ENCODE measurements around the gene CBFB. TPM values are rescaled to one million over a fixed set of nuclear protein-coding genes. Genes with fewer than 3 reads are reported as not detected.

The CBFB gene
- total and polyA plus RNA-seq, 9 of the 15 experiments (the other 6 are each of a cell fraction or from before 2014, with no cell fraction given): 22.0 to 112 (median 66.5) TPM

GRCh38 chr16:67088551-67088950 is 59.6 kb downstream of the CBFB start:
- in situ Hi-C loops (cut with MboI) (no loop called here), intact Hi-C loops (cut with micrococcal nuclease) (no loop called here)
- H3K27ac ChIP-seq (ENCODE audit: extremely low read depth, low read depth, low read length): no peak overlapping the region
- H3K27me3 ChIP-seq (ENCODE audit: control insufficient read depth in 2 of 2, insufficient read depth in 2 of 2, low read length in 2 of 2): no peaks in the 10 kb centered on the region
- ChIA-PET CTCF (ENCODE audit: low intra/inter-chr PET ratio) (no interaction called here), POLR2A (interaction anchor here (0.6 to 0.7 kb wide), 2 partner anchors 8 to 21 kb away, joined by 3 to 4 read pairs; no protein-coding TSS in a partner anchor)
- H3K79me2 ChIP-seq (ENCODE audit: control insufficient read depth, insufficient read depth, low read length): no peaks in the 10 kb centered on the region
- H4K20me1 ChIP-seq (replicated peaks; ENCODE audit: control insufficient read depth, insufficient read depth, low read length): no peaks in the 10 kb centered on the region
- FAIRE-seq (no peak), DNase-seq (ENCODE audit: extremely low read depth in 1 of 4, low spot score in 3 of 4) (no peak), ATAC-seq (peak; percentile 33; the same call in 1 of the 3 replicates)
- no peak overlapping the region for H3K4me3 ChIP-seq
- WGBS (ENCODE audit: insufficient coverage, low coverage, missing lambda C conversion rate): 59% methylated on average over 4 of the region's 4 CpGs
- peaks cover 0 to 3% of the 10 kb centered on the region in 2 experiments; a peak in 1 of 5 replicates for H3K4me1 ChIP-seq (replicated peaks in 1 of 2; ENCODE audit: control insufficient read depth in 2 of 2, insufficient read depth in 2 of 2, low read length in 2 of 2)
- no TSS peak for BruUV-seq (replicated peaks)
- no peaks in the 10 kb centered on the region for H3K9me1 ChIP-seq (ENCODE audit: control insufficient read depth, insufficient read depth, low read length)
- H3K9me3 ChIP-seq (replicated peaks; ENCODE audit: control insufficient read depth, insufficient read depth, low read depth, low read length): no peaks in the 10 kb centered on the region
- H2AFZ ChIP-seq (ENCODE audit: low read depth, low read length): no peak overlapping the region; the same call in 1 of the 2 replicates
- no peak overlapping the region for H3K9ac ChIP-seq (ENCODE audit: insufficient read depth in 1 of 2, low read depth in 2 of 2, low read length in 2 of 2)
- no peak overlapping the region for H3K4me2 ChIP-seq (ENCODE audit: insufficient read depth, low read length)
- peaks cover 20% of the 10 kb centered on the region; the same call in 2 of the 3 replicates for H3K36me3 ChIP-seq (ENCODE audit: control insufficient read depth, insufficient read depth, low read length)
- TF ChIP-seq ZNF668 (CRISPR knock-in tag; IDR thresholded peaks at IDR 0.05) (no peak), ZFP36 (IDR thresholded peaks at IDR 0.05; ENCODE audit: low read depth, low read length, partially characterized antibody) (no peak), ZC3H8 (IDR thresholded peaks at IDR 0.05) (no peak), TFAP4 (CRISPR knock-in tag; IDR thresholded peaks at IDR 0.05; ENCODE audit: borderline replicate concordance) (no peak), ZNF398 (CRISPR knock-in tag; IDR thresholded peaks at IDR 0.05) (no peak), SIRT6 (IDR thresholded peaks at IDR 0.05; ENCODE audit: low read depth, low read length) (no peak), HCFC1 (IDR thresholded peaks at IDR 0.05; ENCODE audit: low read depth, low read length) (no peak)
- TF ChIP-seq, protein P1, sequence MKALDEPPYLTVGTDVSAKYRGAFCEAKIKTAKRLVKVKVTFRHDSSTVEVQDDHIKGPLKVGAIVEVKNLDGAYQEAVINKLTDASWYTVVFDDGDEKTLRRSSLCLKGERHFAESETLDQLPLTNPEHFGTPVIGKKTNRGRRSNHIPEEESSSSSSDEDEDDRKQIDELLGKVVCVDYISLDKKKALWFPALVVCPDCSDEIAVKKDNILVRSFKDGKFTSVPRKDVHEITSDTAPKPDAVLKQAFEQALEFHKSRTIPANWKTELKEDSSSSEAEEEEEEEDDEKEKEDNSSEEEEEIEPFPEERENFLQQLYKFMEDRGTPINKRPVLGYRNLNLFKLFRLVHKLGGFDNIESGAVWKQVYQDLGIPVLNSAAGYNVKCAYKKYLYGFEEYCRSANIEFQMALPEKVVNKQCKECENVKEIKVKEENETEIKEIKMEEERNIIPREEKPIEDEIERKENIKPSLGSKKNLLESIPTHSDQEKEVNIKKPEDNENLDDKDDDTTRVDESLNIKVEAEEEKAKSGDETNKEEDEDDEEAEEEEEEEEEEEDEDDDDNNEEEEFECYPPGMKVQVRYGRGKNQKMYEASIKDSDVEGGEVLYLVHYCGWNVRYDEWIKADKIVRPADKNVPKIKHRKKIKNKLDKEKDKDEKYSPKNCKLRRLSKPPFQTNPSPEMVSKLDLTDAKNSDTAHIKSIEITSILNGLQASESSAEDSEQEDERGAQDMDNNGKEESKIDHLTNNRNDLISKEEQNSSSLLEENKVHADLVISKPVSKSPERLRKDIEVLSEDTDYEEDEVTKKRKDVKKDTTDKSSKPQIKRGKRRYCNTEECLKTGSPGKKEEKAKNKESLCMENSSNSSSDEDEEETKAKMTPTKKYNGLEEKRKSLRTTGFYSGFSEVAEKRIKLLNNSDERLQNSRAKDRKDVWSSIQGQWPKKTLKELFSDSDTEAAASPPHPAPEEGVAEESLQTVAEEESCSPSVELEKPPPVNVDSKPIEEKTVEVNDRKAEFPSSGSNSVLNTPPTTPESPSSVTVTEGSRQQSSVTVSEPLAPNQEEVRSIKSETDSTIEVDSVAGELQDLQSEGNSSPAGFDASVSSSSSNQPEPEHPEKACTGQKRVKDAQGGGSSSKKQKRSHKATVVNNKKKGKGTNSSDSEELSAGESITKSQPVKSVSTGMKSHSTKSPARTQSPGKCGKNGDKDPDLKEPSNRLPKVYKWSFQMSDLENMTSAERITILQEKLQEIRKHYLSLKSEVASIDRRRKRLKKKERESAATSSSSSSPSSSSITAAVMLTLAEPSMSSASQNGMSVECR (CRISPR knock-in tag; IDR thresholded peaks at IDR 0.05): no peak
- TF ChIP-seq, protein P2, sequence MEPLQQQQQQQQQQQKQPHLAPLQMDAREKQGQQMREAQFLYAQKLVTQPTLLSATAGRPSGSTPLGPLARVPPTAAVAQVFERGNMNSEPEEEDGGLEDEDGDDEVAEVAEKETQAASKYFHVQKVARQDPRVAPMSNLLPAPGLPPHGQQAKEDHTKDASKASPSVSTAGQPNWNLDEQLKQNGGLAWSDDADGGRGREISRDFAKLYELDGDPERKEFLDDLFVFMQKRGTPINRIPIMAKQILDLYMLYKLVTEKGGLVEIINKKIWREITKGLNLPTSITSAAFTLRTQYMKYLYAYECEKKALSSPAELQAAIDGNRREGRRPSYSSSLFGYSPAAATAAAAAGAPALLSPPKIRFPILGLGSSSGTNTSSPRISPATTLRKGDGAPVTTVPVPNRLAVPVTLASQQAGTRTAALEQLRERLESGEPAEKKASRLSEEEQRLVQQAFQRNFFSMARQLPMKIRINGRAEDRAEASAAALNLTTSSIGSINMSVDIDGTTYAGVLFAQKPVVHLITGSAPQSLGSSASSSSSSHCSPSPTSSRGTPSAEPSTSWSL (CRISPR knock-in tag; IDR thresholded peaks at IDR 0.05; ENCODE audit: borderline replicate concordance): no peak
- TF ChIP-seq, protein P3, sequence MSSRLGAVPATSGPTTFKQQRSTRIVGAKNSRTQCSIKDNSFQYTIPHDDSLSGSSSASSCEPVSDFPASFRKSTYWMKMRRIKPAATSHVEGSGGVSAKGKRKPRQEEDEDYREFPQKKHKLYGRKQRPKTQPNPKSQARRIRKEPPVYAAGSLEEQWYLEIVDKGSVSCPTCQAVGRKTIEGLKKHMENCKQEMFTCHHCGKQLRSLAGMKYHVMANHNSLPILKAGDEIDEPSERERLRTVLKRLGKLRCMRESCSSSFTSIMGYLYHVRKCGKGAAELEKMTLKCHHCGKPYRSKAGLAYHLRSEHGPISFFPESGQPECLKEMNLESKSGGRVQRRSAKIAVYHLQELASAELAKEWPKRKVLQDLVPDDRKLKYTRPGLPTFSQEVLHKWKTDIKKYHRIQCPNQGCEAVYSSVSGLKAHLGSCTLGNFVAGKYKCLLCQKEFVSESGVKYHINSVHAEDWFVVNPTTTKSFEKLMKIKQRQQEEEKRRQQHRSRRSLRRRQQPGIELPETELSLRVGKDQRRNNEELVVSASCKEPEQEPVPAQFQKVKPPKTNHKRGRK (tag; IDR thresholded peaks at IDR 0.05): no peak
